Stimulated activated CD8-positive, alpha-beta memory T cell treated with anti-CD3 and anti-CD28 coated beads, Interleukin-2, amount 100 ng/mL, for 1 hour (primary cell): ENCODE results near the gene UPK3B.
"Not testable (repeated sequence)": the region's sequence is repeated elsewhere in the genome, so short reads cannot be mapped to it uniquely, and the experiment has no call there.

Experiments used
- DNase-seq, 2 donors: peaks; one replicate each; pipeline ENCODE4 v3.0.0-alpha.2; 2020; ENCODE audit warnings: low read depth in 2 of 2

UPK3B gene

DNA sequence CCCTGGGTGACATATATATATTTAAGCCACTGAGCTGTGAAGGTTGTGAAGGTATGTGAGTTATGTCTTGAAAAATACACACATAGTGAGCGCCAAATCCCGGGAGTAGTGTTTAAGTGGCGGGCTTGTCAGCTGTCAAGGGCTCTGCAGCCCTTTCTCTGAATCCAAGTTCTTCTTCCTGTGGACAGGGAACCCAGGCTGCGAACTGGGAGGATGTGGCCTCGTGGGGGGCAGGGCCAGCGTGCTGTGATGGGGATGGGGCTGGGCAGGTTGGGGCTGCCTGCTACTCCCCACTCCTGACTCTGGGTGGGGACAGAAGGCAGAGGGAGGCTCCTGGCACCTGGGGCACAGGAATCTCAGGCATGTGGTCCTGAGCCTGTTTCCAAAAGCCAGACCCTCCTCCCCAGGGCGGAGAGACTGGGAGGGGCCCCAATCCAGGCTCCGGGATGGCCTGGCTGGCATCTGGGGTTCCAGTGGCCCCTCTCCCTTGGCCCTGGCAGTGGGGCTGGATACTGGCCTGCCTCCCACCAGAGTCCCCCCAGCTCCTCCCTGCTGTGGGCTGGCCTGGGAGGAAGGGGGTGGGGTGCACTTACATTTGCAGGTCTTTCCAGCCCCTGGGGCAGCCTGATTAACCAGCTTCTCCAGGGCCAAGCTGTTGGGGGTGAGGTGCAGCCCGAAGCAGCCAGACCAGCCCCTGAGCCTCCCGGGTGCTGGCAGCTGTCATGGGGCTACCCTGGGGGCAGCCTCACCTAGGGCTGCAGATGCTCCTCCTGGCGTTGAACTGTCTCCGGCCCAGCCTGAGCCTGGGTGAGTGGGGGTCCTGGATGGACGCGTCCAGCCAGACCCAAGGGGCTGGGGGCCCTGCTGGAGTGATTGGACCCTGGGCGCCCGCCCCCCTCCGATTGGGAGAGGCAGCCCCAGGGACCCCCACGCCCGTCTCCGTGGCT, at the start of gene UPK3B:
Gene UPK3B, plus strand, starts transcription at position 622 of the 947 bp plus-strand sequence. Its CDS starts 101 bp downstream, at position 723.
- no peak for DNase-seq

DNA sequence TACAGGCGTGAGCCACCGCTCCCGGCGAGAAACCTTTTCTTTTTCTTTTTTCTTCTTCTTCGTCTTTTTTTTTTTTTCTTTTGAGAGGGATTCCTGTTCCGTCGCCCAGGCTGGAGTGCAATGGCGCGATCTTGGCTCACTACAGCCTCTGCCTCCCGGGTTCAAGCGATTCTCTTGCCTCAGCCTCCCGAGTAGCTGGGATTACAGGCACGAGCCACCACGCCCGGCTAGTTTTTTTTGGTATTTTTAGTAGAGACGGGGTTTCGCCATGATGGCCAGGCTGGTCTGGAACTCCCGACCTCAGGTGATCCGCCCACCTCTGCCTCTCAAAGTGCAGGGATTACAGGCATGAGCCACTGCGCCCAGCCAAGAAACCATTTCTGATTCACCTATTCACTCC, 49.6 kb upstream of the UPK3B start:
- DNase-seq, result not testable (repeated sequence)

DNA sequence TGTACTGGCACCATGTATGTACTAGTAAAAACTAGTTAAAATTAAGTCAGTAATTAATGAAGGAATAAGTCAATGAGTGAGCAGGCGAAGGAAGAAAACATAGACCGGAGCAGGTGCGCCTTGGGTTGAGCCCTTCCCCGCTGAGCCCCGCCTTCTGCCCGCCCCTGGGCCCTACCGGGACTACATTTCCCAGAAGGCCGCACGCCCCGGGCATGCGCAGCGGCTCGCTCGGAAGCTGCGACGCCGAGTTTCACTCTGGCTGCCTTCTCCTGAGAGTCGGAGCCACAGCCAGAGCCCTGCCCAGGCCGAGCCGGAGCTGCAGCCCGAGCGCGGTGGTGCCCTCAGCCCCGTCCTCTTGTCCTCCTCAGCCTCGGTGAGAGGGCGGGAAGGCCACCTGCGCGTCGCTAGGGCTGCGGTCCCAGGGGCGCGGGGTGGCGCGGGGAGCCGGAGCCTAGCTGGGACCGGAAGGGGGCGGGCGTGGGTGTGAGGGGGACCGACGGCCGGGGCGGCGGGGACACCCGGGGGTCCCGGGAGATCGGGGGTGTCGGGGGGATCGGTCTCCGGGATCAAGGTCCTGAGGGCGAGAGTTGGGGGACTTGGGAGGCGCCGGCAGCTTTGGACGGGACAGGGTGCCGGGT, 48.8 kb upstream of the UPK3B start, which contains the start of gene DTX2:
Gene DTX2, plus strand, starts transcription at position 246 of the 638 bp plus-strand sequence. CDS start 18,801 bp downstream, outside the sequence.
- peak; percentile 21 to 24 for DNase-seq

DNA sequence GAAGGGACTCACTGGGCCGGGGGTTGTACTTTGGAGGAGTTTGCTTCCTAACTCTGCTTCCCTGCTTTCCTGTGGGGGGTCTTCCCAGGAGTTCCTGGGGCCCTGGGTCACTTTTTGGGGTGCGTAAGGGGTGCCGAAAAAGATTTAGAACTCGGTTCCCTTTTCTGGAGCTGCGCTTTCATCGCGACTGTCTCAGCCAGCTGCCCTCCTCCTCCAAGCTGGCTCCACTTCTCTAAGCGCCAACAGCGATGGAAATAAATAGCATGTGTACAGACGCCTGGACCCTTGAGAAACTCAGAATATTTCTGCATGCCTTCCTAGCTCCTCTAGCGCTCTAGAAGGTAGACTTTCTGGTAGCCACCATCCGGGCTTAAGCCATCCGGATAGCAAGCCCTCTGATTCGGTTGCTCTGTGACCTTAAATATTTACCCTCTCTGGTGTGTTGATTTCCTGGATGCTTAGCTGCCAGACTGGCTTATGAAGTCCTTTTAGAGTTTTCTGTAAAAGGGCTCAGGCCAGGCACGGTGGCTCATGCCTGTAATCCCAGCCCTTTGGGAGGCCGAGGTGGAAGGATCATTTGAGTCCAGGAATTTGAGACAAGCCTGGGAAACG, 48.0 kb upstream of the UPK3B start:
- DNase-seq, result not testable (repeated sequence)

DNA sequence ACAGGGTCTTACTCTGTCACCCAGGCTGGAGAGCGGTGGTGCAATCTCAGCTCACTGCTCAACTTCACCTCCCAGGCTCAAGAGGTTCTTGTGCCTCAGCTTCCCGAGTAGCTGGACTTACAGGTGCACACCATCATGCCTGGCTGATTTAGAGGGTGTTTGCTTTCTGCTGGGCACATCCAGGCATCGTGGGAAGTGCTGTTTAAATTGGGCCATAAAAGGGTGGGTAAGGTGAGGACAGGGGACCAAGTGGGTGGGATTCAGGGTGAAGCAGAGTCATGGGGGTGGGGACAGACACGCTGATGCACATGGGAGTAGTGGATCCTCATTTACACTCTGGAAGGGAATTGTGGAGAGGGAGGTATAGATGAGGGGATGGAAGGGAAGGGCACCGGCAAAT, 45.4 kb upstream of the UPK3B start:
- DNase-seq, result not testable (repeated sequence)

DNA sequence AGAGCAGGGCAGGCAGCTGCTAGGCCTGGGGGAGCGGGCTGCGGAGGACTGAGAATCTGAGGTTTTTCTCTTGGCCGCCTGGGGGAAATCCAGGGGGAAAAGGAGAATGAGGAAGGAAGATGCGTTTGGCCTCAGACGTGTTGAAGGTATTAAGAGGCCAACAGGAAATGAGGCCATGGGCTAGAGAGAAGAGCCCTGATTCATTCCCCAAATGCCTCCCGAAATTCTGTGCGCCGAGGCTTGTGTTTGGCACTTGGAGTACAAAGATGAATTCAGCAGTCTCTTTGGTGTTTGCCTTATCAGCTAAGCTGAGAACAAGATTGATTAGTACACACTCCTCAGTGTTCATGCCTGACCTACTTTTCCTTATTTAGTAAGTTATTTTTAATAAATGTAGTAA, 44.4 kb upstream of the UPK3B start:
- not testable (repeated sequence) for DNase-seq

DNA sequence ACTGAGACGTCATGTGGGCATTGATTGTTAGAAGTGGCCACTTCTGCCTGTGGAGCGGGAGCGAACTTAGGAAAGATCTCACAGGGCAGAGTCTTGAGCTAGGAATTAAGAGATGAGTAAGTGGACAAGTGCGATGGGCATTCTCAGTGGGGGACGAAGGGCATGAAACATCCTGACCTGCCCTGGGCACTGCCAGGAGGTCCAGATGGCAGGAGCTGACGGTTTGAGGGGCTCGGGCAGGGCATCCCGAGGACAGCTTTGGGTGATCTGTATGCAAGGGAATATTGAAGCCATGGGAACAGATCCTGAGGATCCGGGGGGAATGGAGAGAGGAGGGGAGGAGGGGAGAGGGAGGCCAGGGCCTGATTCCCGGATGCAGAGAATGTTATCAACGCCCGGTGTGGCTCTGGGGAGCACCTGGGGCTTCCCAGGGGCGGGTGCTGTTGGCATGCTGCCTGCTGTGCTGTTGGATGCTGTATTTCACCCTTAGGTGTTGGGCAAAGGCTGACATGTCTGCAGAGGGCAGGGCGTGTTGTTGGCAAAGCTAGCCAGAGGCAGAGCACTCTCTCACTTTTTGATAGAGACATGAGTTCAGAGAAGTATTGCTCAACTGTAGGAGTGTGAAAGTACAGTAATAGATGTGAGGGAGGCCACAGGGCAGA, 42.5 kb upstream of the UPK3B start:
- not testable (repeated sequence) for DNase-seq

DNA sequence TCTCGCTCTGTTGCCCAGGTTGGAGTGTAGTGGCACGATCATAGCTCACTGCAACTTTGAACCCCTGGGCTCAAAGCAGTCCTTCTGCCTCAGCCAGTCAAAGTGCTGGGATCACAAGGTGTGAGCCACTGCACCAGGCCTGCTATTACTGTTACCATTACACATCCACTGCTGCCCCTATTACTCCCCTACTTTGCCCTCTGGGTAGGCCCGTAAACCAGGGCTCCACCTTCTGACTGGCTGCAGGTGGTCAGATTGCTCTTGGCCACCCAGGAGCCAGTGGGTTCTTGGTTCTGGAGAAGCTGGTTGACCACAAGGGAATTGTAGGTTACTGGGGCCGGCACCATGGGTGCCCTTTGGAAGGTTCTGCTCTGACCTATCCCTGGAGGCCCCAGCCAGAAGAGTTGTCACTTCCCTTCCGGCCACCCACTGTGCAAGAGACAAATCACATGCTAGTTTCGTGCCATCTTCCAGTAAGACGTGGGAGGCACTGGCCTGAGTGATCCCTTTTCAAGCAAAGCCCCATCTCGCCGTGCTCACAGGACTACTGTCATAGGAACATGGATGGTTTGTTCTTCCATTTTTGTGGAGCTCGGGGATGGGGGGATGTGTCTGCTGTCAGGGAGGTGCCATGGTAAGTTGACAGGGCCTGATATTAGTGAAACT, 38.7 kb upstream of the UPK3B start:
- not testable (repeated sequence) for DNase-seq

DNA sequence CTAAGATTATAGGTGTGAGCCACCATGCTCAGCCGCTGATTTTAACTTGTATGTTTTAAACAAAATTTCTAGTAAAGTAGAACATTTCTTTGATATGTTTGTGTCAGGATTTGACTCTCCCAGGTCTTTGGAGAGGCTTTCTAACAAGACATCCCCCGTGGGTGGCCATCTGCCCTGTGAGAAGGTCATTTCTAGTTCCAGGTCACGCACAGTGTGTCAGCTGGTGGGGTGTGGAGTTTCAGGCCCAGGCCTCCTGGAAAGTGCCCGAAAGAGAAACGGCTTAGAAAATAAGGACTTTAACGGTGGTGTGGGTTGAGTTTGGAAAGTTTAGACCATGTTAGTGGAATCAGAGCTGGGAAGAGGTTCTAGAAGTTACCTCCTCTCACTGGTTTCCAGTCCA, 37.3 kb upstream of the UPK3B start:
- DNase-seq, result not testable (repeated sequence)

DNA sequence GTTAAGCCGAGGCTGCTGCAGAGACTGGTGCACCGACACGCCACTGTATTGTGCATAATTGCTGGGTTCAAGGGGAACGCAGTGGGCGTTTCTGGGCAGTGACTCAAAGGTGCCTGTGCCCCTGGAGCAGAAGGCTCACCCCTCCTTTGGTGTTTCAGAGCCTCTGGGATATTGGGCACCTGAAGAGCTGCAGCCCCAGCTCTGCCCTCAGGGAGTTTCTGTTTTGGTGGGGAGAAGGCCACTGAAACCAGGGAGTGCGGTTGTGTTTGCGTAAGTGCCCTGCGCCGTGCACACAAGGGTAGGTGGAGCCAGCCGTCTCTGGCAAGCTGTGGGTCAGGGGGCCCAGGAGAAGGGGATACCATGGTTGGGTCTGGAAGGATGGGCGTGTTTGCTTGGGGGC, 34.1 kb upstream of the UPK3B start:
- DNase-seq, result not testable (repeated sequence)

DNA sequence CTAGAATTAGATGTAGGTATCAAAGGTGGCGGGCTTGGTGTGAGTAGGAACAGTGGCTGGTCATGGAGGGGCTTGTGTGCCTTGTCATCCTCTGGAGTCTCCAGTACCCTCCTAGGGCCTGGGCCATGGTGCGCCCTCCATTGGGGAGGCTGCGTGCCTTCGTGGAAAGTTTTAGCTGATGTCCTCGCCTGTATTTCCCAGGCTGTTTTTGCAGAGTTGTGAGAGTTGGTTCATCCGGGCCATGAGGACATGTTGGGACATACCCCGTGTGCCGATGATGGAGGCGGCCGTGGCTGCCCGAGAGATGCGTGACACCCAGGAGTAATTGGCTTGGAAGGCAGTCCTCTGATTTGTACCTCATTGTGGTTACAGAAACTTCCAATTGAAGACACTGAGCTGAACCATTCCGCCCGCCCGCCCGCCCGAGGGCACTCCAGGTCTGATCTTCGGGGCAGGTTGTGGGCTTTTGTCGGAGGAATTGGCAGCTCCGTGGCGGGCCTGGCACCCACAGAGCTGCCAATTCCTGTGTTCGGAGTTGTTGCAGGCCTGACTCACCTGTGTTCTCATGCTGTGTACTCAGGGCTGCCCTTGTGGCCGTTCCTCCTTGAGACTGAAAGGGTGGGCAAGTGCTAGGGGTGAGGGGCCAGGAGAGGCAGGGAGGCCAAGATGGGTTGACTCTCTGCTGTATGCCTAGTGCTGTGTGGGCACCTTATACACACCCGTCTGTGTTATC, 33.4 kb upstream of the UPK3B start:
- DNase-seq, result not testable (repeated sequence)

DNA sequence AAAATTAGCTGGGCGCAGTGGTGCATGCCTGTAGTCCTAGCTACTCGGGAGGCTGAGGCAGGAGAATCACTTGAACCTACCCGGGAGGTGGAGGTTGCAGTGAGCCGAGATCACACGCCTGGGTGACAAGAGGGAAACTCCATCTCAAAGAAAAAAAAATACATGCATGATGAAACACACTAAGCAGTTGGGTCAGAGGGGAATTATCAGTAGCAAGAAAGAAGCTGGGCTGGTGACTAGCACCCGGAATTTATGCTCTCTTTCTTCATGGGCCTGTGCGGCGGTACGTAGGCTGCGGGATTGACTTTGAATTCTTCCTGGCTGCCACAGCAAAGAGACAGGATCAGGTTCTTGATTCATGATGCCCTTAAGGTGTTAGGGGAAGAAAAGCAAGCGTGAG, 30.7 kb upstream of the UPK3B start:
- DNase-seq, result not testable (repeated sequence)

DNA sequence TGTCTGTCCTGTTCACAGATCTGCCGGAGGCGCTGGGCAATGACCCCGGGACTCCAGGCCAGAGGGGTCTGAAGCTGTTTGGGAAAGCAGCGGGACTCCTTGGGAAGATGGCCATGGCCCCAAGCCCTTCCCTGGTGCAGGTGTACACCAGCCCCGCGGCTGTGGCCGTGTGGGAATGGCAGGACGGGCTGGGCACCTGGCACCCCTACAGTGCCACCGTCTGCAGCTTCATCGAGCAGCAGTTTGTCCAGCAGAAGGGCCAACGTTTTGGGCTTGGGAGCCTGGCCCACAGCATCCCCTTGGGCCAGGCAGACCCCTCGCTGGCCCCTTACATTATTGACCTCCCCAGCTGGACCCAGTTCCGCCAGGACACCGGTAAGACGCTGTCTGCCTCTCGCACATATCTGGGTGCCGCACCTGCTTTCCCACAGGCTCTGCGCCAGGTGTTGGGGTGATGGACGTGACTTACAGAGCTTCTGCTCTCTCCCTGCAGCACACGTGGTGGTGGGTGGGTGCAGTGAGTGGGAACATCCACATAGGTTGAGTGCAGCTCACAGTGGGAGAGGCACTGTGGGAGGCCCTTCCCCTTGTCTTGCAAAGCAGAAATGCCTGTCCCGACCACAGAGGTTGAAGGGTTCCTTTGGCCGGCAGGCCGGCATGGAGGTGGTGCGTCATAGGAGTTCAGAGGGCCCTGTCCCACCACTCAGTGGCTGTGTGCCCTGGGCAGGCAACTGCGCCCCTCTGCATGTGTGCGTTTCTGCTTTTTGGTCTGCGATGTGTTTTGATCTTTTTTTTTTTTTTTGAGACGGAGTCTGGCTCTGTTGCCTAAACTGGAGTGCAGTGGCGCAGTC, 29.7 kb upstream of the UPK3B start:
- DNase-seq, result not testable (repeated sequence)

DNA sequence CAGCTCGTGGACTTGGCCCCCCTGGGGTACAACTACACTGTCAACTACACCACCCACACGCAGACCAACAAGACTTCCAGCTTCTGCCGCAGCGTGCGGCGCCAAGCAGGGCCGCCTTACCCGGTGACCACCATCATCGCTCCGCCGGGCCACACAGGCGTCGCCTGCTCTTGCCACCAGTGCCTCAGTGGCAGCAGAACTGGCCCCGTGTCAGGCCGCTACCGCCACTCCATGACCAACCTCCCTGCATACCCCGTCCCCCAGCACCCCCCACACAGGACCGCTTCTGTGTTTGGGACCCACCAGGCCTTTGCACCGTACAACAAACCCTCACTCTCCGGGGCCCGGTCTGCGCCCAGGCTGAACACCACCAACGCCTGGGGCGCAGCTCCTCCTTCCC, 27.7 kb upstream of the UPK3B start:
- not testable (repeated sequence) for DNase-seq

DNA sequence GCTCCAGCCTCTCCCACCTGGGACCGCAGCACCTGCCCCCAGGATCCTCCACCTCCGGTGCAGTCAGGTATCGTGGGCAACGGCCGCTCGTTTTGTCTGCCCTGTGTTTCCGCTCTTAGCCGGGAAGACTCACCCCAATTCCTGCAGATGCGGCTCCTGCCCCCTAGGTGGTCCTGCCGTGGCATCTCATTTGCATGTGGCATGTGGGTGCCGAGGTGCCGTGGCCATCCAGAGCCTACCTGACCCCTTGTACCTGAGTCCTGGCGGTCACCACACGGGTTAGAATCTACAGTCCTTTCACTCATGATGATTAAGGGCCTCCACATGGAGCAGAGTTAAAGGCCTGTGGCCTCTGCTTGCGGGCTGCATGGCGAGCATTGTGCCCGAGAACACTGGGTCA, 27.3 kb upstream of the UPK3B start:
- DNase-seq, result not testable (repeated sequence)

DNA sequence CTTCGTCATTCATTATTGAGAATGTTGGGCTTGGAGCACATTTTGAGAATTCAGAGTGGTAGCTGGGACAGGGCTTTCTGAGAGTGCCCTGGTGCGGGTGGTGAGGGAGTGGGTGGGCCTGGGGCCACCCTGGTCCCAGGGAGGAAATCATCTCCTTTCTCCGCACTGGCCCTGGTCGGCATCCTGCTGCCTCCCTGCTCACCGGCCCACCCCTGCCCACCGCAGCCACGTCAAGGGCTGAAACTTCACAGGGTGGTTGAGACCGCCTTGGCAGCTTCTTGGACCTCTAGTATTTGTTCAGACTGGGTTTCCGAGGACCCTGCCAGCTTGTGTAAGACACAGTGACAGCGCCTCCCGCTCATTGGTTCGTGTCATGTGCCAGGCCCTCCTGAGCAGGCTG, 25.9 kb upstream of the UPK3B start:
- DNase-seq, result not testable (repeated sequence)

DNA sequence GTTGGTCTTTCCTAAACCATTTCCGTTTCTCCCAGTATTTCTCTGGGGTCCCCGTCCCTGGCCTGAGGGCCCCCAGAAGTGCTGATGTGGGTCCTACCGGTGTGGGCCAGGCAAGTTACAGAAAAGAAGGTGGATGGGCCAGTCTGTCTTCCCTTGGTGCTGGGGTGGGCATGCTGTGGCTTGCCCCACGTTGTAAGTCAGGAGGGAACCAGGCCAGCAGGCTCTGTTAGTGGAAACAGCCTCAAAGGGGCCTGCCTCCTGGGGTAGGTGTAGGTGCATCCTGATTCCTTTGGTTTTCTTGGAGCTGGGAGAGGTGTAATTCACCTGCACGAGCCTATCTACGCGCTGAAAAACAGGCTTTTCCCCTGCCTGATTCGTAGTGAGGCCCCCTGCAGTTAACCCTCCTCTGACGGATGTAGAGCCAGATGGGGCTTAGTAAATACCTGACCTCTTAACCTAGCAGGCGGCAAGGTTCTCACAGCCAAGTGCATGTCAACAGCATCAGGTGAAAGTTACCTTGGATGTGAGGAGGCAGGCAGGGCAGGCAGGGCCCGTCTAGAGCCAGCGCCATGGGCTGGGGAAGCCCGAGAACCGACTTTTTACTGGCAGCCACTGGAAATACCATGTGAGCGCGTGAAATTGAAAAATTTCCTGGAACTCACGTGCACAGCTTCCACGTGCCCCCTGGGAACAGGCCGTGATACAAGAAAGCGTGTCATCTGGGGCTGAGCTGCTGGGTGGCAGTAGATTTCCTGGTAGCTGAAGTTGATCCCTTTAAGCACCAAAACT, 24.3 kb upstream of the UPK3B start:
- not testable (repeated sequence) for DNase-seq

DNA sequence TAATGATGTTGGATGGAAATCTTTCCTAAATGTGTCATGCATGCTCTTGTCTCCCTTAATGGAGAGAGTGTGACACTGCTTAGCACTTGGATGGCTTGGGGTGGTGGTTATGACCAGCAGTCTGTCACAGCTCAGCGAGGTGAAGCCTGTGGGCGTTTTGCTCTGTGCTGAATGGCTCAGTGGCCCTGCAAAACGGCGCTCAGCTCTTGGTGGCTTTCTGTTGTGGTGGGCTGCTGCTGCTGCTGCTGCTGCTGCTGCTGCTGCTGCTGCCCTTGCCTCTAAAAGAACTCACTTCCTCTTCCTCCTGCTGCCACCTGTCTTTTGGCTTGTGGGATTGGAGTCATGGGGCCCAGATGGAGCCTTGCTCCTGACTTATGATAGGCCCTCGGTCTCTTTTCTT, 23.7 kb upstream of the UPK3B start:
- not testable (repeated sequence) for DNase-seq

DNA sequence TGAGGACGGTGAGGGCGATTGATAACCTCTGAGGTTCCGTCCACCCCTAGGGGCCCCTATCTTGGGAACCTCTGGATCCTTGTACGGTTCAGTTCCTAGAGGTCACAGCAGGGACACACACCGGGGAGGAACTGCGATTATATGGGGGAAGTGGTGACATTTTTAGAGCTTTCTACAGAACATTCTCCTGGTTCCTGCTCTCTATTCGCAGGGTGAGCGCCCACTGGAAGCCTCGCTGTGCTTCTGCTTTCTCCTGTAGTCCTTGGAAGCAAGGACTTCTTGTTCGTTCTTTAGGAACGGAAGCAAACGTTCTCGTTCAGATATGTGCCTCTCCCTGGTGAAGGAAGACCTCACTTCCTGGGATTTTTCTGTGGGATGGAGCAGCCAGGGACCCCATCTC, 22.4 kb upstream of the UPK3B start:
- not testable (repeated sequence) for DNase-seq
